ENCODE data around the gene PCYOX1L.
A peak's percentile ranks its signal among the peaks of the same experiment; 100 is the strongest.

PCYOX1L gene

GRCh38 chr5:149365418-149365817 lies 7.6 kb downstream of the PCYOX1L start:
- Histone ChIP-seq H3K9me2 (ENCODE audit: low read depth, low read length) (no peaks in the 10 kb centered on the region), H4K20me1 (ENCODE audit: insufficient read depth, low read length) (no peaks in the 10 kb centered on the region), H3K27ac (ENCODE audit: low read depth, low read length, poor library complexity, severe bottlenecking) (no peak overlapping the region), H3K9me3 (ENCODE audit: low read length) (no peaks in the 10 kb centered on the region), H3K4me3 (ENCODE audit: low read depth, low read length, poor library complexity, severe bottlenecking) (no peak overlapping the region), H3K79me2 (ENCODE audit: insufficient read depth, low read length) (no peaks in the 10 kb centered on the region), H3F3A (ENCODE audit: insufficient read depth, low read length) (no peaks in the 10 kb centered on the region), H3K27me3 (ENCODE audit: insufficient read depth, low read length) (no peaks in the 10 kb centered on the region), H3K4me2 (ENCODE audit: low read length) (no peak overlapping the region), H2AFZ (ENCODE audit: low read length) (no peak overlapping the region), H3K36me3 (ENCODE audit: insufficient read depth, low read length) (peaks cover 23% of the 10 kb centered on the region; the same call in 1 of the 2 replicates), H3K9ac (ENCODE audit: low read length) (no peak overlapping the region), H3K4me1 (ENCODE audit: insufficient read depth, low read length, severe bottlenecking) (peaks cover 10% of the 10 kb centered on the region)
- TF ChIP-seq CTCF (IDR thresholded peaks at IDR 0.05; ENCODE audit: low read length) (no peak), EZH2 (IDR thresholded peaks at IDR 0.05; ENCODE audit: borderline replicate concordance, low read length) (no peak)

- Histone ChIP-seq H3K9me3 (ENCODE audit: low read length) (no peaks in the 10 kb centered on the region), H3K9ac (ENCODE audit: low read length) (no peak overlapping the region), H3F3A (ENCODE audit: insufficient read depth, low read length) (no peaks in the 10 kb centered on the region), H3K4me2 (ENCODE audit: low read length) (no peak overlapping the region), H3K27ac (ENCODE audit: low read depth, low read length, poor library complexity, severe bottlenecking) (no peak overlapping the region), H4K20me1 (ENCODE audit: insufficient read depth, low read length) (no peaks in the 10 kb centered on the region), H3K36me3 (ENCODE audit: insufficient read depth, low read length) (peaks cover 23% of the 10 kb centered on the region; the same call in 1 of the 2 replicates), H3K27me3 (ENCODE audit: insufficient read depth, low read length) (no peaks in the 10 kb centered on the region), H3K4me3 (ENCODE audit: low read depth, low read length, poor library complexity, severe bottlenecking) (no peak overlapping the region), H3K4me1 (ENCODE audit: insufficient read depth, low read length, severe bottlenecking) (peaks cover 10% of the 10 kb centered on the region), H3K79me2 (ENCODE audit: insufficient read depth, low read length) (no peaks in the 10 kb centered on the region), H2AFZ (ENCODE audit: low read length) (no peak overlapping the region), H3K9me2 (ENCODE audit: low read depth, low read length) (no peaks in the 10 kb centered on the region)
- TF ChIP-seq EZH2 (IDR thresholded peaks at IDR 0.05; ENCODE audit: borderline replicate concordance, low read length), result no peak
- TF ChIP-seq CTCF (IDR thresholded peaks at IDR 0.05; ENCODE audit: low read length), result no peak
Observed at GRCh38 chr5:149366169-149366729, 8.4 kb downstream of the PCYOX1L start.

- no peaks in the 10 kb centered on the region for H3K79me2 ChIP-seq (ENCODE audit: insufficient read depth, low read length)
- no peak overlapping the region for H3K4me3 ChIP-seq (ENCODE audit: low read depth, low read length, poor library complexity, severe bottlenecking)
- H3K9ac ChIP-seq (ENCODE audit: low read length), result no peak overlapping the region; the same call in 1 of the 2 replicates
- no peak overlapping the region for H3K27ac ChIP-seq (ENCODE audit: low read depth, low read length, poor library complexity, severe bottlenecking)
- peaks cover 23% of the 10 kb centered on the region; the same call in 1 of the 2 replicates for H3K36me3 ChIP-seq (ENCODE audit: insufficient read depth, low read length)
- peaks cover 10% of the 10 kb centered on the region for H3K4me1 ChIP-seq (ENCODE audit: insufficient read depth, low read length, severe bottlenecking)
- peak overlapping the region; percentile 13; the same call in 1 of the 2 replicates for H3K4me2 ChIP-seq (ENCODE audit: low read length)
- H3K9me2 ChIP-seq (ENCODE audit: low read depth, low read length), result no peaks in the 10 kb centered on the region
- H2AFZ ChIP-seq (ENCODE audit: low read length), result no peak overlapping the region
- no peaks in the 10 kb centered on the region for H3F3A ChIP-seq (ENCODE audit: insufficient read depth, low read length)
- no peaks in the 10 kb centered on the region for H3K27me3 ChIP-seq (ENCODE audit: insufficient read depth, low read length)
- TF ChIP-seq EZH2 (IDR thresholded peaks at IDR 0.05; ENCODE audit: borderline replicate concordance, low read length), result no peak
- peak; percentile 85 for TF ChIP-seq CTCF (IDR thresholded peaks at IDR 0.05; ENCODE audit: low read length)
- no peaks in the 10 kb centered on the region for H4K20me1 ChIP-seq (ENCODE audit: insufficient read depth, low read length)
- no peaks in the 10 kb centered on the region for H3K9me3 ChIP-seq (ENCODE audit: low read length)
Observed at GRCh38 chr5:149367249-149367971, 9.6 kb downstream of the PCYOX1L start.

Data from OCI-LY1 (cell line).